ENCODE measurements around the gene MAP1LC3A.
A peak's percentile ranks its signal among the peaks of the same experiment; 100 is the strongest.
"Not testable (repeated sequence)": the region's sequence is repeated elsewhere in the genome, so short reads cannot be mapped to it uniquely, and the experiment has no call there.

The MAP1LC3A gene

DNA sequence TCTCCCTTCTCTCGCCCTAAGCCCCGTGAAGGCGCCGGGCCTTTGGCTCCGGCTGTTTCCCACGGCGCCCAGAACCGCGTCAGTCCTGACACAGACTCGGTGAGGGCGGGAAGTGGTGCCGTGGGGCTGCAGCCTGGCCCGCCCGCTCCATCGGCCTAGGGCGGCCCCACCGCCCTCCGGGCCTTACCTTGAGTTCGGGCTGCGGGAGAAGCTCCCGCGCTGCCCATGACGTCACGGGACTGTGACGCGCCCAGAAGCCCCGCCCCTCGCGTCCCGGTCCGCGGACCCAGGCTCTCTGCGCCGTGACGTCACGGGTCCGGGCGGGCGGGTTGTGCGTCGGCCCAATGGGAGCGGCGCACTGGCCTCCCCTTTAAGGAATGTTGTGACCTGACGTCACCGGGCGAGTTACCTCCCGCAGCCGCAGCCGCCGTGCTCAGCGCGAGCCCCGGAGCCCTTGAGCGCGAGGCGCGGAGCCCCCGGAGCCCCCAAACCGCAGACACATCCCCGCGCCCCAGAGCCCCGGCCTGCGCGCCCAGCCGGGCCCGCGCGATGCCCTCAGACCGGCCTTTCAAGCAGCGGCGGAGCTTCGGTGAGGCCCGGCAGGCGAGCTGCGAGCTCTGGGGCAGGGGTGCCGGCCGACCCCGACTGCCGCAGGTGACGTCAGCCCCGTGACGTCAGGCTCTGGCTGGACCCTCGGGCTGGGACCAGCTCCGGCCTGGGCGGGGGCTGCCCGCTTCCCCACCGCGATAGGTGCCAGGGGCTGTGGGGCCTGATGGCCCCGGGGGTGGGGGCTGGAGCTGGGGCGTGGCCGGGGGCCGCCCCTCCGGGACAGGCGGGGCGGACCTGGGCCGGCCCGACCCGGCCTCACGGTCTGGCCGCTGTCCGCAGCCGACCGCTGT is at the start of gene MAP1LC3A:
Gene MAP1LC3A, plus strand, starts transcription at position 399 of the 899 bp plus-strand sequence. Its CDS starts 151 bp downstream, at position 550.
- DNase-seq (ENCODE audit: low read depth): peak; percentile 91

DNA sequence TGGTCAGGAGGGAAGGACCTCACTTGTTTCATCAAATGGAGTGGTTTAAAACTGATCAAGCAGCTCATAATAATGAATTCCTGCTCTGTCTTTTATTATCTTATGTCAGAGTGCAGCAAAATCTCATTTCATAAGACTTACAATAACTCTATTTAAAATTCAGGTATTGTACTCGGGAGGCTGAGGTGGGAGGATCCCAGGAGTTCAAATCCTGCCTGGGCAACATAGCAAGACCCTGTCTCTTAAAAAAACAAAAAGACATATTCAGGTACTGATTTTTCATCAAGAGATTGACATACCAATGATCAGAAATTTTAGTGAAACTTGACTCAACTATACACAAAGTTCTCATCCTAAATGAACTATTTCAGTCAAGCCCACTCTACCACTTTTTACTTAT is 47.9 kb upstream of the MAP1LC3A start:
- no peak for DNase-seq (ENCODE audit: low read depth)

GRCh38 chr20:34511891-34512265 is 46.6 kb upstream of the MAP1LC3A start:
- DNase-seq (ENCODE audit: low read depth): no peak

GRCh38 chr20:34512266-34512954 is 46.1 kb upstream of the MAP1LC3A start:
- no peak for DNase-seq (ENCODE audit: low read depth)

- DNase-seq (ENCODE audit: low read depth): no peak
Measured at GRCh38 chr20:34512955-34513419, 45.5 kb upstream of the MAP1LC3A start.

GRCh38 chr20:34514034-34514433 is 44.5 kb upstream of the MAP1LC3A start:
- DNase-seq (ENCODE audit: low read depth): not testable (repeated sequence)

GRCh38 chr20:34514897-34515483 is 43.5 kb upstream of the MAP1LC3A start:
- no peak for DNase-seq (ENCODE audit: low read depth)

GRCh38 chr20:34515484-34516246 is 42.9 kb upstream of the MAP1LC3A start:
- peak; percentile 54 for DNase-seq (ENCODE audit: low read depth)

DNA sequence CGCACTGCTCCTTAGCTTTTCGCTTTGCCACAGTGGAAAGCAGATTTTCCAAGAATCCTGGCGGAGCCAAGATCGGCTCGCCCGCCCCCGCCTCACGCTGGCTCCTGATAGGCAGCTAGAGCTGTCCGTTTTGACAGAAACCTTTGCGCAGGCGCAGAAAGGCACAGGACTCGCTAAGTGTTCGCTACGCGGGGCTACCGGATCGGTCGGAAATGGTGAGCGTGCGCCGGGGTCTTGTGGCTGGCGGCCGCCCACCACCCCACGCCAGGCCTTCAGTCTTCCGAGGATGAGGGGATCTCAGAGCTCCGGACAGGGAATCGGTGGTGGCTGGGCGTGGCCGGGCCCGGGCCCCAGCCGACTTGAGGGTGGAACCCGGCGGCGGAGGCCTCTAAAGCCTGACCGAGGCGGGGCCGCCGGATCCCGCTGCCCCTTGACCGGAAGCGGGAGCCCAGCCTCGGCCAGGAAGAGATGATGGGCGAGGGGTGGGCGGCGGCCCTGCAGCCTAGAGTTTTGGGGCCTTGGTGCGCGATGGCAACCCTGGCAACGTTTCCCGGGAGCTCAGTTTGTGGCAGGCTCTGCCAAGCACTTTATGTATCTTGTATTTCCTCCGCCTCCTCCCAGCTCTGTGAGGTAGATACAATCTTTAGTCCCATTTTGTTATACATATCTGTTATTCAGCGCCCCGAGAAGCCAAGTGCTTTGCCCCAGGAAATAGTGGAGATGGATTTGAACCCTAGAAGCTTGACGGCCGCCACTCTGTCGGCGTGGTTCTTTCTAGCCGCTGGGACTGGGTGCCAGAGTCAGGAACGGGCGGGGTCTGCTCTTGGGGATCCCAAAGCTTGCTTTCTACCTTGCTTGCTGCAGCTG is 42.0 kb upstream of the MAP1LC3A start, which contains the start of gene DYNLRB1:
Gene DYNLRB1, plus strand, starts transcription at position 176 of the 867 bp plus-strand sequence. Its CDS starts 37 bp downstream, at position 213.
- DNase-seq (ENCODE audit: low read depth): peak; percentile 94

DNA sequence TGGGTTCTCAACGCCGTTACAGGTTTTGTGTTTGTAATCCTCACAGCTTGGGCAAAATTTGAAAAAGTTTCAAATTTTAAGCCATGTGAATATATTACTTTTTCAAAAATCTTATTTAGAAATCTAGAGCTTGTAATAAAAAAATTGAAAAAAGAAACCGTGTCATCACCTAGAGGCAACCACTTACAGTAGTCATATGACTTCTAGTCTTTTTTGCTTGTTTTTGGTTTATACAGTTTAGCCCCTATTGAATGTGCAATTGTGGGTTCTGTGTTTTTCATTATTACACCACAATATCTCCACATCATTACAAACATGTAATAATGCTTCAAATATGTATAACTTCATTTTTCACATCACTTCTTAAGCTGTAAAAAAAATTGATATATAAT is 41.4 kb upstream of the MAP1LC3A start:
- DNase-seq (ENCODE audit: low read depth): no peak

DNA sequence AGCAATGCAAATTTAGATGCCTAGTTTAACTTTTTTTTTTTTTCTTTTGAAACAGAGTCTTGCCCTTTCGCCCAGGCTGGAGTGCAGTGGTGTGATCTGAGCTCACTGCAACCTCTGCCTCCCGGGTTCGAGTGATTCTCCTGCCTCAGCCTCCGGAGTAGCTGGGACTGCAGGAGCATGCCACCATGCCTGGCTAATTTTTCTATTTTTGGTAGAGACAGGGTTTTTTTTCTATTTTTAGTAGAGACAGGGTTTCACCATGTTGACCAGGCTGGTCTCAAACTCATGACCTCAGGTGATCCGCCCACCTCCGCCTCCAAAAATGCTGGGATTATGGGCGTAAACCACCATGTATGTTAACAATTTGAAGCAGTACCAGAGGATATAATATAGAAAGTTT is 39.7 kb upstream of the MAP1LC3A start:
- DNase-seq (ENCODE audit: low read depth): not testable (repeated sequence)

GRCh38 chr20:34519841-34520240 is 38.7 kb upstream of the MAP1LC3A start:
- not testable (repeated sequence) for DNase-seq (ENCODE audit: low read depth)

GRCh38 chr20:34522969-34523871 is 35.3 kb upstream of the MAP1LC3A start:
- peak; percentile 21 for DNase-seq (ENCODE audit: low read depth)

GRCh38 chr20:34524426-34524825 is 34.1 kb upstream of the MAP1LC3A start:
- no peak for DNase-seq (ENCODE audit: low read depth)

GRCh38 chr20:34525342-34525708 is 33.2 kb upstream of the MAP1LC3A start:
- DNase-seq (ENCODE audit: low read depth): no peak

DNA sequence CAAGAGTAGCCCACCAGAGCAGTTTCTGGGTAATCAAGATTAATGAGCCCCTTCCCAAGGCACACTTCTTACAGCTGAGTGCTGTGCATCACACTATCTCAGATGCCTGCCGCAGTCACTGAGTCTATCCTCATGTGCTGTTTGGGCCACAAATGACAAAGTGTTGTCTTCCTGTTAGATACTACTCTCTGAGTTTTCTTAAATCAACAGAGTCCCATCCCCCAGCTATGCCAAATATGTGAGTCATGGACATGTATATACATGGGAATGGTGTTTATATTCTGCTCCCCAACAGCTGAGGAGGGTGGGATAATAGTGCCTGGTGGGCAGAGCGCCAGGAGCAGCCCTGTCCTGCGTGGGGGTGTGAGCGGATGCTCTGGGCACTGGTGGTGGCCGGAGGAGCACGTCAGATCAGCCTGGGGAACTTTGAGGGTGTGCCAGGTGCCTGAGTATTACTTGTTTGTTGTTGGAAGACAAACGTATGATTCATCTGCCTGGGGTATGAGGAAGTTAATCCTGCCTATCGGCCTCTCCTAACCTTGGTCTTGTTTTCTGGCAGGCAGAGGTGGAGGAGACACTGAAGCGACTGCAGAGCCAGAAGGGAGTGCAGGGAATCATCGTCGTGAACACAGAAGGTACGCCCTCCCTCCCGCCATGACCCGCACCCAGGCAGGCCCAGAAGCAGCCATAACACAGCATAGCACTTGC is 32.7 kb upstream of the MAP1LC3A start:
- no peak for DNase-seq (ENCODE audit: low read depth)

- DNase-seq (ENCODE audit: low read depth): no peak
Measured at GRCh38 chr20:34526466-34526865, 32.1 kb upstream of the MAP1LC3A start.

DNA sequence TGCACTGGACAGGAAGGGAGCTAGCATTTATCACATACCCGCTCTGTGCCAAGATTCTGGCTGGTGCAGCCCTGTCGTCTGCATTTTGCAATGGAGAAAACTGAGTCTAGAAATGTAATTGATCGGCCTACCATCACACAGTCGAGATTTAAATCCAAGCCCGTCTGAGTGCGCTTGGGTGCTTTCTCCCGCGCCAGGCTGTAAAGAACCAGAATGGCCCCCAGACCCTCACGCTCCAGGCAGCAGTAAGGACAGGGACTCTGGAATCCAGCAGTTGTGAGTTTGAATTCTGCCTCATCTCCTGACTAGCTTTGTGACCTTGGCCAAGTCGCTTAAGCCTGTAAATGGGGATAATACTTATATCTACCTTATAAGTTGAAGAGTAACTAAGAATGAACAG is 31.5 kb upstream of the MAP1LC3A start:
- no peak for DNase-seq (ENCODE audit: low read depth)

DNA sequence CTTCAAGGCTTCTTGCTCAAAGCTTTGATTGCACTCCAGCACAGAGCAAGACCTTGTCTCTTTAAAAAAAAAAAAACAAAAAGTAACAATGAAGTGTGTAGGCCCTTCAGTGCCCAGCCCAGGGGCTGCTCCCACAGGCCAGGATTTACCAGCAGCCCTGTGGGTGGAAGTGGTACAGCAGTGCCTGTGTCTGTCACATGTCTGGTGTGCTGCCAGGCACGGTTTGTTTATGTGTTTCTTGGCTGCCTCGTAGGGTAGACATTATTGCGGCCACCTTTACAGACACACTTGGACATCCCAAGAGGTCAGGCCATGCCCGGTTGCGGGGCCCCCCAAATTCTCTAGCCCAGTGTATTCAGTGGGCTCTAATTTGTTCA is 29.6 kb upstream of the MAP1LC3A start:
- DNase-seq (ENCODE audit: low read depth): no peak
